ENCODE data around the gene NPC1L1. TPM values are rescaled to one million over a fixed set of nuclear protein-coding genes. Genes with fewer than 3 reads are reported as not detected.

The NPC1L1 gene
- total RNA-seq, 2 donors from 2014 or later = 0.52 TPM; not detected in 1

- Histone ChIP-seq H3K27me3 (no peaks in the 10 kb centered on the region), H3K27ac (peak overlapping the region in 1 of 4 donors; percentile 35), H3K4me3 (no peak overlapping the region), H3K9me3 (no peaks in the 10 kb centered on the region), H3K4me1 (peaks cover 49% of the 10 kb centered on the region), H3K36me3 (replicated peaks in 1 of 2; ENCODE audit: insufficient read depth in 1 of 2, low read depth in 2 of 2) (peaks cover 2 to 5% of the 10 kb centered on the region in 2 donors)
- TF ChIP-seq POLR2A (IDR thresholded peaks at IDR 0.05) (no peak), CTCF (IDR thresholded peaks at IDR 0.05) (no peak)
- intact Hi-C loops (cut with DNase I) = no loop called here
- DNase-seq (no peak), ATAC-seq (no peak)
- 82 to 94% methylated on average over 4 of the region's 4 CpGs for WGBS, 2 donors
Observed at GRCh38 chr7:44486001-44486400, 55.1 kb downstream of the NPC1L1 start.

DNA sequence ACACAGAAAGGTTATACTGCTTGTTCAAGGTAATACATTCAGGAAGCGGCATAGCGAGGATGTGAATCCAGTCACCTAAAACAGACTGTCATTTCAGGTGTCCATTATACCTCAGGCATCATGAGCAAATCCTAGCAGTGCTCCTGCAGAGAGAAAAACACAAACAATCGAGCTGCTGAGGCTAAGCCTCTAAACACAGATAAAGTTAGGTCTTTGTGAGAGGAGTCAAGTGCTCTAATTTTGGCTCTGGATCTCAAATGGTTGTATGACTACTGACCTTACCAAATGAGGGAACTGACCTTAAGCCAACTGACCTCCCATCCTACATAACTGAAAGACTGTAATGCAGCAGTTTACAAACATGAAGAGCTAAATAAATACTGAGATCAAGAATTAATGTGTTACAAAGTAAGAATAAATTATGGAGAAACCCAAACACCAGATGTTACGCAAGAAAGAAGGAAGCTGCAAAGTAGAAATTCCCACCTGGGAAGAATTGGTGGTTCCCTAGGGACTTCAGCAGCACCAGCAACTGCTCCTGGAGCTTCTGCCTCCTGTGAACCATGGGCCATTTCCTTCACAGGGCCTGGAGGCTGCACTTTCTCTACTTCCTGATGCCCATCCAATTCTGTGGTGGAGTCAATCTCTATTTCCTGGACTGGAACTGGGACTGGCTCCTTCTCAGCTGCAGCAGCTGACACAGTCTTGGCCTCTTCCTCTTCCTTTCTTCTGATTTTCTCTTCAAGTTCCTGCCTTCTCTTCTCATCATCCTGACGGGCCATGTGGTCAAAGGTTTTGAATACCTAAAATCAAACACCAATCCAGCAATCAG, 56.4 kb downstream of the NPC1L1 start:
- Histone ChIP-seq H3K4me3 (no peak overlapping the region), H3K27me3 (no peaks in the 10 kb centered on the region), H3K9me3 (no peaks in the 10 kb centered on the region), H3K36me3 (replicated peaks in 1 of 2; ENCODE audit: insufficient read depth in 1 of 2, low read depth in 2 of 2) (peaks cover 5 to 7% of the 10 kb centered on the region in 2 donors), H3K27ac (no peak overlapping the region), H3K4me1 (peaks cover 49% of the 10 kb centered on the region)
- ATAC-seq = no peak
- intact Hi-C loops (cut with DNase I) = no loop called here
- TF ChIP-seq POLR2A (IDR thresholded peaks at IDR 0.05) (no peak), CTCF (IDR thresholded peaks at IDR 0.05) (no peak)
- DNase-seq = no peak
- WGBS, 2 donors = 82 to 88% methylated on average over 5 of the region's 5 CpGs

DNA sequence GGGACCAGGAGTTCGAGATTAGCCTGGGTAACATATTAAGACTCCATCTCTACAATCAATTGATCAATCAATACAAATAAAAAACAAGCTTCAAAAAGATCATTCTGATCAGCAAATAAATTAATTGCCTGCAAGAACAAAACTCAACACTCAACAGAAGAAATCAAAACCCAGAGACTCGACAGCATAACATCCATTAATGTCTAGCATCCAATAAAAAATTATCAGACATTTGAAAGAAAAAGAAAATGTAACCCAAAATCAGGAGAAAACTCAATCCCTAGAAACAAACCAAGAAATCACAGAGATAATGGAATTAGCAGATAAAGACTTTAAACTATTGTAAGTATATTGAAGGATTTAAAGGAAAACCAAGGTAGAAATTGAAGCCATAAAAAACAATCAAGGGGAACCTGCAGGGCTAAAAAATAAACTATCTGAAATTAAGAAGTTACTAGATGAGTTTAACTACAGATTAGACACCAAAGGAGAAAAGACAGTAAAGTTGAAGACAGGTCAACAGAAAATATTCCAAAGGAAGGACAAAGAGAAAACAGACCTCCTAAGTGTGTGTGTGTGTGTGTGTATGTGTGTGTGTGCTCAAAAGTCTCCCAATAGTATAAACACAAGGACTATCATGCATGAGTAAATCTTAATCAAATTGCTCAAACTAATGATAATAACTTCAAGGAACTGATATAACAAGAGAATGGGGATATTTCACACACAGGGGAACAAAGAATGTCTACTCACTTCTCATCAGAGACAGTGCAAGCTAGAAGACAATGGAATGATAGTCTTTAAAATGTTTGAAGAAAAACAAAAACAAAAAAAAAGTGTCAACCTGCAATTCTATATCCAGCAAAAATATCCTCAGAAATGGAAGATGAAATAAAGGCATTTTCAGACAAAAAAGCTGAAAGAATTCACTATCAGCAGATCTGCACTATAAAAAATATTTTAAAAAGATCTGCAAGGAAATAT, 58.3 kb downstream of the NPC1L1 start:
- ATAC-seq (no peak), DNase-seq (no peak)
- intact Hi-C loops (cut with DNase I) = no loop called here
- Histone ChIP-seq H3K4me1 (peaks cover 30% of the 10 kb centered on the region), H3K4me3 (no peak overlapping the region), H3K27me3 (no peaks in the 10 kb centered on the region), H3K9me3 (no peaks in the 10 kb centered on the region), H3K27ac (no peak overlapping the region), H3K36me3 (replicated peaks in 1 of 2; ENCODE audit: insufficient read depth in 1 of 2, low read depth in 2 of 2) (peaks cover 5 to 11% of the 10 kb centered on the region in 2 donors)
- WGBS, 2 donors = 93 to 100% methylated on average over 2 of the region's 2 CpGs
- TF ChIP-seq CTCF (IDR thresholded peaks at IDR 0.05) (no peak), POLR2A (IDR thresholded peaks at IDR 0.05) (no peak)

DNA sequence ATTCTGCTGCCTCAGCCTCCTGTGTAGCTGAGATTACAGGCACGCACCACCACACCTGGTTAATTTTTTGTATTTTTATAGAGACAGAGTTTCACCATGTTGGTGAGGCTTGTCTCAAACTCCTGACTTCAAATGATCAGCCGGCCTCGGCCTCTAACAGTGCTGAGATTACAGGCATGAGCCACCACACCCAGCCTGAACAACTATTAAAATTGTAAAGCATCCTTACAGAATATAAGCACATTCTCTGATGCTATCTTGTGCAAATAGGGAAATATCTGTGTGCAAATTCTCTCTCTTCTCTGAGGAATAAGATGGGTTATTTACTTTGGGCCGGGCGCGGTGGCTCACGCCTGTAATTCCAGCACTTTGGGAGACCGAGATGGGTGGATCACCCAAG, 63.2 kb downstream of the NPC1L1 start:
- intact Hi-C loops (cut with DNase I) = loop anchor here (10.0 kb wide), 1 partner anchor 233 kb away; no protein-coding TSS in a partner anchor
- TF ChIP-seq CTCF (IDR thresholded peaks at IDR 0.05) = no peak
- no peak for TF ChIP-seq POLR2A (IDR thresholded peaks at IDR 0.05)
- no peak for DNase-seq
- ATAC-seq = no peak
- Histone ChIP-seq H3K36me3 (replicated peaks in 1 of 2; ENCODE audit: insufficient read depth in 1 of 2, low read depth in 2 of 2) (peaks cover 0 to 16% of the 10 kb centered on the region in 2 donors), H3K4me1 (no peaks in the 10 kb centered on the region), H3K4me3 (no peak overlapping the region), H3K27ac (no peak overlapping the region), H3K9me3 (no peaks in the 10 kb centered on the region), H3K27me3 (no peaks in the 10 kb centered on the region)
- 88 to 91% methylated on average over 8 of the region's 8 CpGs for WGBS, 2 donors
